ENCODE results near the gene UBASH3B.
"Not testable (repeated sequence)": the region's sequence is repeated elsewhere in the genome, so short reads cannot be mapped to it uniquely, and the experiment has no call there.

The UBASH3B gene

DNA sequence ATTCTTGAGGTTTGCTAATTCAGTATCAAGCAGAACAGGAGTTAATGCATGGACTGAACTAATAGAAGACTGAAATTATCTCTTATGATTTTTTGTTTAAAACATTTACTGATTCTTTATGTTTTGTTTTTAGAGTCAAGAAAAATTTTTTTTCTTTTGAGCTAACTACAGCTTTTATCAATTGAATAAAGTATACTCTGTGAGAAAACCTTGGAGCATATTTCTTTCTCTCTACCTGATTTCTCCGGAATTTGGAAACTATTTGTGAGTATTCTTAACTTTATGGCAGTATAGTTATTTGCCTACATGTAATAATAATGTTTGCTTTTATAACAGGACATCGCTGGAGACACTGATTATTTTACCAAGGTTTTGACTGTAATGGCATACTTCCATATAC lies 164.6 kb downstream of the UBASH3B start:
- no peak for DNase-seq

DNA sequence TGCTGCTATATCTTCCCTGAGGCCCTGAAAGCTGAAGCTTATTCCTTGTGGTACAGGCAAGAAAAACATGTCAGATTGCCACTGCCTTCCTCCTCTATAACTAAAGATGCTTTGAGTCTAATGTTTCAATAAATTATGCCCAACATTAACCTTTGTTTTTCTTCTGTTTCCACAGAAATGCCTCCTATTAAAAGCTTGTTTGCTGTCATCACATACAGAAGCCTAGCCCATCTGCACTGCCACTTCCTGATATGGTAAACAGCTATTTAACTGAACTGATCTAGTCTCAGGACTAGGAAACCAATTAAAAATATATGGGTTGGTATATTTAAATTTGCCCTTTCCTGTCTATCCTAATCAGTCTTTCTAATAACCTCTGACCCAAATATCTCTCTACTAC lies 165.6 kb downstream of the UBASH3B start:
- no peak for DNase-seq

DNA sequence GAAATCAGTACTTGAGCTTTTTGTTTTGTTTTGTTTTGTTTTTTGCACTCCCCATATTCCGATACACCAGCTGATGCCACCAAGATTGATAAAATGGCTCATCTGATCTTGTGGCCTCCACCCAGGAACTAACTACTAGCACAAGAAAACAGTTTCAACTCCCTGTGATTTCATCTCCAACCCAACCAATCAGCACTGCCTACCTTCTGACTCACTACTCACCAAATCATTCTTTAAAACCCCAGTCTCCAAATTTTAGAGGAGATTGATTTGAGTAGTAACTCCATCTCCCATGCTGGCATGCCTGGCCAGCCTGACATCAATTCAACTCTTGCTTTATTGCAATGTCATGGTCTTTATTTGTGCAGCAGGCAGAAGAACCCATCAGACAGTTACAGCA lies 166.7 kb downstream of the UBASH3B start:
- DNase-seq: no peak

DNA sequence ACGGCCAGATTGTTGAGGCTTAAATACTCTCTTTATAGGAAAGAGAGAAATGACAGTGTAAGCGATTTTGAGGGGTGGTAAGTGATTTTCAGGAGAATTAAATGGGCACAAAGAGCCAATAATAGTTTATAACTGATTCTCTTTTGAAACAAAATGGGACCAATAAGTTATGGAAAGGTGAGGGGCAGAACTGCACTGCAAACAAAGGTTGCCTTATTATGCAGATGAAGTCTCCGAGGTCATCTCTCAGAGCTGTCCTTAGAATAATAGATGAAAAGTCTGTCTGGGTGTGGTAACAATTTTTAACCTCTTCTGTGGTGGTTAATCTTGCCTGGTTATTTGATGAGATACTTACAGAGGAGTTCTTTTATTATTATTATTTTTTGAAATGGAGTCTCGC lies 168.0 kb downstream of the UBASH3B start:
- DNase-seq: no peak

DNA sequence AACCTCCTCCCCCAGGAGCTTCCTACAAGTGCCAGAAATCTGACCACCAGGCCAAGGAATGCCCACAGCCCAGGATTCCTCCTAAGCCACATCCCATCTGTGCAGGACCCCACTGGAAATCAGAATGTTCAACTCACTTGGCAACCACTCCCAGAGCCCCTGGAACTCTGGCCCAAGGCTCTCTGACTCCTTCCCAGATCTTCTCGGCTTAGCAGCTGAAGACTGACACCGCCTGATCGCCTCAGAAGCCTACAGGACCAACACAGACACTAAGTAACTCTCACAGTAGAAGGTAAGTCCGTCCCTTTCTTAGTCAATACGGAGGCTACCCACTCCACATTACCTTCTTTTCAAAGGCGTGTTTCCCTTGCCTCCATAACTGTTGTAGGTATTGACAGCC lies 173.8 kb downstream of the UBASH3B start:
- not testable (repeated sequence) for DNase-seq

DNA sequence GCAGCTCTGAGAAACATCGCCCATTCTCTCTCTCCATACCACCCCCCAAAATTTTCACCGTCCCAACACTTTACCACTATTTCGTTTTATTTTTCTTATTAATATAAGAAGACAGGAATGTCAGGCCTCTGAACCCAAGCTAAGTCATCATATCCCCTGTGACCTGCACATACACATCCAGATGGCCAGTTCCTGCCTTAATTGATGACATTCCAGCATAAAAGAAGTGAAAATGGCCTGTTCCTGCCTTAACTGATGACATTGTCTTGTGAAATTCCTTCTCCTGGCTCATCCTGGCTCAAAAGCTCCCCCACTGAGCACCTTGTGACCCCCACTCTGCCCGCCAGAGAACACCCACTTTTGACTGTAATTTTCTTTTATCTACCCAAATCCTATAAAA lies 176.8 kb downstream of the UBASH3B start:
- DNase-seq: not testable (repeated sequence)

DNA sequence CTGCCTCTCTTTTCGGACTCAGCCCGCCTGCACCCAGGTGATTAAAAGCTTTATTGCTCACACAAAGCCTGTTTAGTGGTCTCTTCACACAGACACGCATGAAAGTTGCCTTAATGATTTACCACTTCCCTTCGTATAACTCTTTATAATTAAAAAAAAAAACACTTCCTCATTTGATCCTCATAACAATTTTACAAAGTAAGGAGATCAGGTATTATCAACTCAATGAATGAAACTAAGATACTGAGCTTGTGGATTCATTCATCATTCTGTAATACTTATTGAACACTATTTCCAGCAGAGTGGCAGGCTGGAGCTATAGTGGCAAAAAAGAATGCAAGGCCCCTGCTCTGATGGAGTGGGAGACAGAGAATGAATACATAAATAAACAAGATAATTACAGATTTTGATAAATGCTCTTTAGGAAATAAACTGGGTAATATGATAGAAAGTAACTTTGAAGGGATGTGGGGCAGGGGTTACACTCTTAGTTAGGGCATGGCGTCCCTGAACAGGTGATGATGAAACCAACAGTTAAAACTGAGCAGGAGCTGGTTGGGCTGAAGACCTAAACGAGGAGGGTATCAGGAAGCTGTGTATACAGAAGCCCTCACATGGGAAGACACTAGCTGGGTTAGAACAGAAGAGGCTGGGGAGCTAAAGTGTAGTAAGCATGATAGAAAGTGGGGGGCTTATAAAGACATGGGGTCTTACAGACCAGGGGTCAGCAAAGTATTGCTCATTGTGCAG lies 177.4 kb downstream of the UBASH3B start:
- DNase-seq: no peak

DNA sequence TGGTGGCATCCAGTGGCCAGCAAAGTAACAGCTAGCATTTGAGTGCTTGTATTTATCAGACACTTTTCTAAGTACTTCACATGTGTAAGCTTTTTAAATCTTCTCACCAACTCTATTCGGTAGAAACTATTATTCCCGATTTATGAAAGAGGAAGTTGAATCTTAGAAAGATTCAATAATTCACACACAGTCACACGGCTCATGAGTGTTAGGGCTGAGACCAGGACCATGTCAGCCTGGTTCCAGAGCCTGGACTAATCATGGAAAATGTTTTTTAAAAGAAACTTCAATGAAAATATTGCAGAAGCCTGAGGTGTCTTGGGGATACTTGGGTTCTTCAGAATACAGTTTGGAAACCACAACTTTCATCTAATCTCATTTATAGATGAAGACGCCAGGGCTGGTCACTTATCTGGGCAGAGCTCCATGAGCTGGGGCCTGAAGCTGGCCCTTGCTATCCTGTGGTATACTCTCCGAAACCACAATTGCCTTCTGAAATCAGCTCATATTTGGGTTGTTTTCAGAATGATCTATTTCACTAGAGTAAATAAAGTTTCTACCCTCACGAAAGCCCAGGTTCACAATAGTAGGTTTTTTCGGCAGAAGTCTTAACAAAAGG lies 178.4 kb downstream of the UBASH3B start:
- no peak for DNase-seq

DNA sequence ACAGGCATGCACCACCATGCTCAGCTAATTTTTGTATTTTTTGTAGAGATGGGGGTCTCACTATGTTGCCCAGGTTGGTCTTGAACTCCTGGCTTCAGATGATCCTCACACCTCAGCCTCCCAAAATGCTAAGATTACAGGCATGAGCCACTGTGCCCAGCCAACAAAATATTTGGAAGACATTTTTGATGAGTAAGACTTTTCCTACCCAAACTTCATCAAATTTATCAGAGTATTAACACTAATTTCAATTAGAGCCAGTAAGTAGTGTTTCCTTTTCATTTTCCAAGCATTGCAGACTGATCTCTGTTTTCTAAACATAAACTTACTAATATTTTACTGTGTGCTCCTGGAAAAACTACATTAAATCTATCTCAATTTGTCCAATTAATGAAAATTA lies 181.4 kb downstream of the UBASH3B start:
- no peak for DNase-seq

DNA sequence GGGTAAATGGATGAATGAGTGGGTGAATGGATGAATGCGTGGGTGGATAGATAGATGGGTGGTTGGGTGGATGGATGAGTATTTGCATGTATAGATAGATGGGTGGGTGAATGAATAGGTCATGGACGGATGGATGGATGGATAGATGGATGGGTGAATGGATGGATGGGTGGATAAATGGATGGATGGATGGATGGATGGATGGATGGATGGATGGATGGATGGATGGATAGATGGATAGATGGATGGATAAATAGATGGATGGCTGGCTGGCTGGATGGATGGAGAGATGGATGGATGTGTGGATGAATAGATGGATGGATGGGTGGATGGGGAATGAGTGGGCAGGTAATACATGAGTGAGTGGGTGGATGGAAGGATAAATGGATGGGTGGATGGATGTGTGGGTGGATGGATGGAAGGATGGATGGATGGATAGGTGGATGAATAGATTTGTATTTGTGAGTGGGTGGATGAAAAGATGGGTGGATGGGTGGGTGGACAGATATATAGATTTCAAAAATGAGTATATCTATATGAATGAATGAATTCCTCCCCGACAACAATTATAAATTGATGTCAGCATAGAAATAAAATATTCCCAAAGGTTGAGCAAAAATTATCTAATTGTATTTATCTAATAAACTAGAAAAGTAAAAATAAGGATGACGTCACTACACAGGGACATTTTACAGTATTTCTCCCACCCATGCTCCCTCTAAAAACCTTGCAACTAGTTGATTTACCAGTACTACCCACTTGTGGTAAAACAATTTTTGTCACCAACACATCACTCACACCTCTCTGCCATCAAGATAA lies 182.2 kb downstream of the UBASH3B start:
- DNase-seq: no peak

DNA sequence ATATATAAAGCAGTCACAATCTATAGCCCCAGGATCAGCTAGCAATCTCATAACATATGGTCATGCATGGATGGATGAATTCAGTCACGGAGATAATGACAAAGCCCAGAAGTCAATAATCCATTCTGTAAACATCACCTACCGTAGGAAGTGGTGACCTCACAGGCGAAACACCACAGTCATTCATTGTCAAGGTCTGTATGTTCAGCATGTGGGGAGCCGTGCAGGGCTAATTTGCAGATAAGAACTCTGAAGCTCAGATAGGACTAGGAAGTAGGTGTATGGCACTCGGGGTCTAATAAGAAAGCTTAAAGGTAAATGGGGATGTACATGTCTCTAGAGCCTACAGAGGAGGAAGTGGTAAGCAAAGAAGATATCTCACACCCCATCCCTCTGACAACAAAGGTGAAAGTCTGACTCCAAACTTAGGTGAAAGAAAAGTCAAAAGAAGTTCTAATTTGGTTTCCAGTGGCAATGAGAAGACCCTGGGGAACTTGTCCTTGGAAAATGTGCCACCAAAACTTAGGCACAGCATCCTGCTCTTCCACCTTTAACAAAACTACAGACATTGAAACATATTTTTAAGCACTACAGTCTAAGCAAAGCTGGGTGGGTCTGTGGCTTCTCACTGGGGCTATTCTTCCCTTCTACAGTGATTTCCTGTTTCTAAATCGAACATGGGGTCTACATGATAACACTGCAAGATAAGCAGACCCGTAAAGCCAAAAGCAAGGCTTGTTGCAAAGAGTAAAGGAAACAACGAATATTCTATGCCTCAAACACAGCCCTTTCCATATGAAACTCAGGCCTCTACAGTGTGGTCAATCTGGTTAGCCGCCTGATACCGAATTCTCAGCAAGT lies 188.0 kb downstream of the UBASH3B start:
- peak; percentile 88 for DNase-seq

DNA sequence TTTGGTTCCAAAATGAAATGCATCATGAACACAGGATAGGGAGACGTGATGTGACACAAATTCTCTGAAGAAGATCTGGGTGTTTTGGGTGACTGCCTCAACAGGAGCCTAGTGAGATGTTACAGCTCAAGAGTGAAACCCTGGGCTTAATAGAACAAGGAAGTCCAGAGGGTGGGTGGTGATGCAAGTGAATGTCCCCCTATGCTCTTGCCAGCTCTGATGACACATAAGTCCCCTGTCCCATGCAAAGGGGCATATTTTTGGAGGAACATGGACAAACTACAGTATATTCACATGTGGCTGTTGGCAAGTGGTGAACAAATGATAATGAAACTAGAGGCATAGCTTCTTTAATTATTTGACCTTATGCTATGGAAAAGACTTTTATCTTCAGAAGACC lies 191.9 kb downstream of the UBASH3B start:
- no peak for DNase-seq

DNA sequence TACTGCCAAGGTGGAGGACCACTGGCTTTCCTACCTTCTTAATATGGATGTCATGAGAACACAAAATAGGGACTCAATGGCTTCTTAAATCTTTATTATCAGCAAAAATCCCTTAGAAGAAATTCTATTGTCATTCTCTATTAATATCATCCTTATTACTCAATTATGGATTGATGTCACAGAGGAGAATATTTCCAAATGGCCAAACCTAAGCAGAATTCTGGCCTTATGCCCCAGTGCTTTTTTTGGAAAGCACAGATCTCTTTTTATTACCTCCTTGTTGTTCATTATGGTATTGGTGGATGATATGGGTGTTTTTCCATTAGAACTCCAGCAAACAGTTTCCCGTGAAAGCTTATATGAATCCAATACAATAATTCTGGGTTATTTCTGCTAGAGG lies 192.7 kb downstream of the UBASH3B start:
- no peak for DNase-seq

DNA sequence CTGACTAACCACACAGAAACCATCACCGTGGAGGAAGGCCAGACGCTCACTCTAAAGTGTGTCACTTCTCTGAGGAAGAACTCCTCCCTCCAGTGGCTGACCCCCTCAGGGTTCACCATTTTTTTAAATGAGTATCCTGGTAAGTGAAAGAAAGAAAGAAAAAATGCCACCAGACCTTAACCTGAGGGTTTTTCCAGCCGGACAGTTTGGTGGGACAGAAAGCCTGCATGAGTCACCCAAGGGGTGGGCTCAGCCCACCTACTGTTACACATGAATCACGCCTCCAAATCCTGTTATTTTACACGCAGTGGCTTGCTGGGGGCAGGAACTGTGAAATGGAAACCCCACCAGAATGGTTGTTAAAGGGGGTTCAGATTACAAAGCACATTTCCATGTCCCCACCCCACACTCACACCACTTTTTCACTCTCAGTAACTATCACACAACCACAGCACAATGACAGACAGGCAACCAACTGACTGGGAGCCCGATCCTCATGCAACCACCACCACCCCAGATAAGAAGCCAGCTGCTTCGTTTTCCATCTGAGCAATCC lies 194.6 kb downstream of the UBASH3B start:
- DNase-seq: no peak

DNA sequence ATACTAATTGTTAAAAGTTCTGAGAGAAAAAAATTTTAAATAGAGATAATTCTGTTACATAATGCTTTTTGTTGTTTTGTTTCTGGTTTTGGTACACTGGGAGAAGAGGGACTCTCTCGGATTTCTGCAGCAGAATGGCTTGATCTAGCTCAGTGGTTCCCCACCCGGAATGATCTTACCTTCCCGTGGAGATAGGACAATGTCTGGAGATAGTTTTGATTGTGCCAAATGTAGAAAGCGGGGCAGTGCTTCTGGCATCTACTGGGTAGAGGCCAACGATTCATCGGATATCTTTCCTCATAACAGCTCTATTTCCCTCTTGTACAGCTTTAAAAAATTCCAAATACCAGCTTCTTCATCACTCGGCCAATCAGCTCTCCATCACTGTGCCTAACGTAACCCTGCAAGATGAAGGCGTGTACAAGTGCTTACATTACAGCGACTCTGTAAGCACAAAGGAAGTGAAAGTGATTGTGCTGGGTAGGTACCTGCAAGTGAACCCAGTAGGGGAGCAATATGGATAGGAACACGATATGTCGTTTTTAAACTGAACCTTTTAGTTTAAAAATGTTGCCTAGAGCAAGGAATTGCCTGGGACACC lies 195.9 kb downstream of the UBASH3B start:
- DNase-seq: no peak

DNA sequence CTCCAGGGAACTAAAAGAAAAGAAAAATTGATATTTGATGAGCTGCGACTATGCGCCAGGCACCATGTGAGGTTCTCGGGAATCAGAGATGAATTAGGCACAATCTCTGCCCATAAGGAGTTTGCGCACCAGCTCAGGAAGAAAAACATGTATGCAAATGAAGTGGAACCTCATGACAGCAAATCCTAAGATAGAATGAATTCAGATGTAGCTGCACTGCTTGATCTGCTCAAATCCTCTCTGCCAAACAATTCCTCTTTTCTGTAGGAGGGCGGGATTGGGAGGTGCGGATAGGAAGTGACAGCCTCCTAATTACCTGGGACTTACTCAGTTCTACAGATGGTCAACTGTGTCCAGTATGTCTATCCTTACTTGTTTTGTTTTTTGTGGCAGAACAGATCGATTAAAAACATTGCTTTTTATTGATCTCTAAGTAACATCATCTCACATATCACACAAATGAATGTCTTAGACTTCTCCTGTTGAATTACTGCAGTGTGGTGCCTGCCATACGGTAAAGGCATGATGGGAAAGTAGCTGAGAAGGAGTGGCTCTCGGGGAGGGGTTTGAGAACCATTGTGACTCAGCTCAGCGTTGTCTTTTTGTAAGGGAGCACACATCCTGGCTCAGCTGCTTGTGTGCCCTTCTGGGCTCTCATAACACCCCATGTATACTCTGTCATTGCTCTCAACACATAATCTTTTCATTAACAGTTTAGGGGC lies 196.7 kb downstream of the UBASH3B start:
- DNase-seq: no peak

DNA sequence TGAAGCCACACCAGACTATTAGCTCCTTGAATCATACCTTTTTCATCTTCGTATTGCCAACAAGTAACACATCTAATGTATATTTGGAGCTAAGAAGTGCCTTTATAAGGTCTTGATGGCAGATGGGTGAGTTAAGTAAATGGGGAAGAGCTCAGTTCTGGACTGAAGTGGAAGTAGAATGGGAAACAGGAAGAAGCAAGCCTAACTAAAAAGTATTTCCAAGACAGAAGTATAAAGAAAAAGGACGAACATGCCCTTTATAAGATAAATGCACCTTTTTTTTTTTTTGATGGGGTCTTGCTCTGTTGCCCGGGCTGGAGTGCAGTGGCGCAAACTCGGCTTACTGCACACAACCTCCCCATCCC lies 197.3 kb downstream of the UBASH3B start:
- no peak for DNase-seq

DNA sequence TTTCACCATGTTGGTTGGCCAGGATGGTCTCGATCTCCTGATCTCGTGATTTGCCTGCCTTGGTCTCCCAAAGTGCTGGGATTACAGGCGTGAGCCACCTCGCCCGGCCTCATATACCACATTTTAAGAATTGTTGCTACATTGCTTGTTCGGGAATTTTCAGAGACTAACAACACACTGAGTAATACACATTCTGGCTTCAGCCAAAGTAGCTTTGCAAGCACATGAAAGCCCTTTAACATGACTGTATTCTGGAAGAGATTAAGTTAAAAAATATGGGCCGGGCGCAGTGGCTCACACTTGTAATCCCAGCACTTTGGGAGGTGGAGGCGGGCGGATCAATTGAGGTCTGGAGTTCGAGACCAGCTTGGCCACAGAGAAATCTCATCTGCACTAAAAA lies 197.7 kb downstream of the UBASH3B start:
- no peak for DNase-seq

DNA sequence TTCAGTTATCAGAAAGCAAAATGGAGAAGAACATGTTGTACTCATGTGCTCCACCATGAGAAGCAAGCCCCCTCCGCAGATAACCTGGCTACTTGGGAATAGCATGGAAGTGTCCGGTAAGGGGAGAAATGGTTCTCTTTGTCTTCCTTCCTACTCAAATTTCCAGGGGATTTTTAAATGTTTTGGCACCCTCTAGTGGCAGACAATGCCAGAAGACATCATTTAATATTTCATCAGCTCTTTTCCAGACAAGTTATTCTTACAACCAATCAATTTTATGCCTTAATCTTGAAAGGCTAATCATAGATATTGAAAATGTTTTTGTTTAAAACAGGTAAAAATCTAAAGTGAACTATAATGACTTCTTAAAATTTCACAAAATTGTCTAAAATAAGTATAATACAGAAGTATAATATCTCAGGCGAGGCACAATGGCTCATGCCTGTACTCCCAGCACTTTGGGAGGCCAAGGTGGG lies 198.5 kb downstream of the UBASH3B start:
- peak; percentile 81 for DNase-seq

DNA sequence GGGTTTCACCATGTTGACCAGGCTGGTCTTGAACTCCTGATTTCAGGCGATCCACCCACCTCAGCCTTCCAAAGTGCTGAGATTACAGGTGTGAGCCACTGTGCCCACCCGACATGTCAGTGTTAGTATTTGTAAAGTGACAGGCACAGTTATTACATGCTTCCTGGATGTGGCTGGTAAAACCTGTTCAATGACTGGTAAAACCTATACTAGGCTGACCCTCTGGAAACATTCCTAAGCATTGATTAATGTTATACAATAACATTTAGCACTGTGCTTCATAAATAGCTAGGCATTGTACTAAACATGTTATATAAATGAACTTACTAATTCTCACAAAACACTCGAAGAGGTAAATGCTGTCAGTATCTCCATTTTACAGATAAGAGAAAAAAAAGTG lies 206.1 kb downstream of the UBASH3B start:
- DNase-seq: no peak

DNA sequence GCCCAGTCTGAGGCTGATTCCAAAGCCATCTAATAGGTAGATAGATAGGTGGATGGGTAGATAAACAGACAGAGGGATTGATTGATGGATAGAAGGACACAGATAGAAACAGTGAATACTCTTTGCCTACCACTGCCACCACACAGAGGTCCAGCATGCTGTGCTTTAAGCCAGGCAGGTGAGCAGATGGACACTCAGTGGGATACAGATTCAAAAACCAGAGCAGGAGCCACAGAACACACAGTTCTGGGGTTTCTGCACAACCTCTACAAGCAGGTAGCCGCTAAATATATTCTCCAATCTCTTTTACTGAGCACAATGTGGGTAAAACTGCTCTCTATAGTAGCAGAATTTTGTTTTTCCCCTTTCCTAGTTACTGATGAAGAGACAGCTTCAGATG lies 206.6 kb downstream of the UBASH3B start:
- DNase-seq: no peak

DNA sequence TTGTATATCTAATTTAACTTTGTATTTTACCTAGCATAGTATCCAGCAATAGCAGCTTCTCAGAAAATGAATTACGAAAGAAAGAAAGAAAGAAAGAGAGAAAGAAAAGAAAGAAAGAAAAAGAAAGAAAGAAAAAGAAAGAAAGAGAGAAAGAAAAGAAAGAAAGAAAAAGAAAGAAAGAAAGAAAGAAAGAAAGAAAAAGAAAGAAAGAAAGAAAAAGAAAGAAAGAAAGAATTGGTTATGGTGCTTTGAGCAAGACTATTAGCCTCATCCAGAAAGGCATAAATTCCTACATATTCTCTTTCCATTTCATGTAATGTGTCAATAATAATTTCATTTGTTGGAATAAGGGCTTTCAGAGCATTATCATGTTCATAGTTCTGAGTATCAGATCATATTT lies 207.6 kb downstream of the UBASH3B start:
- not testable (repeated sequence) for DNase-seq

Measured in DMS53 (cell line).